Measurements from ENCODE around the gene SMIM36.

DNA sequence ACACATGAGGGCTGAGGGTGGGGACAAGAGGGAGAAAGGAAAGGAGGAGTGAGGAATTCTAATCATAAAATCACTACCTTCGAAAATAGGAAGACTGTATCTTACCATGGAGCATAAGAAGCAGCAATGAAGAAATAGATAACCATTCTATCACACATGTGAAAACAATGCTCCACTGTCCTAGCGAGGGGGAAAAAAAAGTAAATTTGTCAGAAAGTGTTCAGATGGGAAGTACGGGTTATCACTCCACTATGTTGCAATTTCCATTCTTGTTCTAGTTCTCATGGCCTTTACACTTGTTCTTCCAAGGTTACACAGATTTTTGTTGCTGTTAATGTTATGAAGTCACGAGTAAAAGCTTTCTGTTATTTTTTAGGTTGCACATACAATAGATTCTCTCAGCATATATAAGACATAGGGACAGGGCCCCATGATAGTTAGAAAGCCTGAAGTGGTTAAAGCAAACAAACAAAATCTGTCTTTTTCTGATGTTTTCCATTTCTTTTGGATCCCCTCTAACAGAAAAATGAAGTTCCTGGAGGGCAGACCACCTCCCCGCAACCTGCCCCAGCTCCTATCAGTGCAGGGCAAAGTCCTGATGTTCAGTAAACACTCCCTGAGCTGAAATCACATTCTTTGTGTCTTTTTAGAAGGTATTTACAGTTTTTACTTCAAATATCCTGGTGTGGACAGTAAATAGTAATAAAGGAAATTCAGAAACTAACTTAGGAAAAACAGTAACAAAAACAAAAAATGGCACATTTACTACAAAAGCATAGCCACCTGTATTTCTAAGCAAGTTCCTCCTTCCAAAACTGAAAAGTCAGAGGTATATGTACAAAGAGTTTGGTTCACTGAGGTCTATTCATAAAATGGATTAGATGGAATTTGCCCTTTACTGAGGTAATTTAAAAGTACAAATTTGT, 103.3 kb downstream of the SMIM36 start:
- TF ChIP-seq CTCF (conservative IDR thresholded peaks at IDR 0.05; ENCODE audit: low read length) (no peak), EZH2phosphoT487 (IDR thresholded peaks at IDR 0.05; ENCODE audit: borderline replicate concordance, low read depth, low read length) (no peak)
